Stimulated activated naive B cell treated with anti-CD40 and anti-IgM and Interleukin-4, amounts not matched to agents 10 μg/mL and 1 μg/mL and 100 μg/mL, for 72 hours (primary cell): ENCODE measurements around the gene SLC25A31.
A peak's percentile ranks its signal among the peaks of the same experiment; 100 is the strongest.

Source experiments
- ATAC-seq, 2 donors: fragments of 150-1000 bp; cut with Tn5 transposase; replicated peaks; 2 replicates each; pipeline ENCODE4 v1.10.0; 2021; ENCODE audit warnings: moderate library complexity in 1 of 2
- DNase-seq: peaks from one replicate; pipeline ENCODE4 v3.0.0; 2021
- H3K27ac Mint-ChIP-seq: one replicate; pipeline ENCODE4 v1.8.0; 2022; ENCODE audit warnings: mild to moderate bottlenecking, mixed read lengths
- H3K27me3 Mint-ChIP-seq, 2 donors: one replicate each; pipeline ENCODE4 v1.8.0; 2022; ENCODE audit warnings: mixed read lengths in 2 of 2
- H3K36me3 Mint-ChIP-seq, 2 donors: one replicate each; pipeline ENCODE4 v1.8.0; 2022; ENCODE audit warnings: mixed read lengths in 2 of 2, mild to moderate bottlenecking in 1 of 2
- H3K4me1 Mint-ChIP-seq, 2 donors: one replicate each; pipeline ENCODE4 v1.8.0; 2022; ENCODE audit warnings: mixed read lengths in 2 of 2, mild to moderate bottlenecking in 1 of 2
- H3K4me3 Mint-ChIP-seq, 2 donors: one replicate each; pipeline ENCODE4 v1.8.0; 2022; ENCODE audit warnings: mild to moderate bottlenecking in 2 of 2, mixed read lengths in 2 of 2, moderate library complexity in 1 of 2
- H3K9me3 Mint-ChIP-seq, 2 donors: one replicate each; pipeline ENCODE4 v1.8.0; 2022; ENCODE audit warnings: mixed read lengths in 2 of 2, mild to moderate bottlenecking in 1 of 2

SLC25A31 gene

DNA sequence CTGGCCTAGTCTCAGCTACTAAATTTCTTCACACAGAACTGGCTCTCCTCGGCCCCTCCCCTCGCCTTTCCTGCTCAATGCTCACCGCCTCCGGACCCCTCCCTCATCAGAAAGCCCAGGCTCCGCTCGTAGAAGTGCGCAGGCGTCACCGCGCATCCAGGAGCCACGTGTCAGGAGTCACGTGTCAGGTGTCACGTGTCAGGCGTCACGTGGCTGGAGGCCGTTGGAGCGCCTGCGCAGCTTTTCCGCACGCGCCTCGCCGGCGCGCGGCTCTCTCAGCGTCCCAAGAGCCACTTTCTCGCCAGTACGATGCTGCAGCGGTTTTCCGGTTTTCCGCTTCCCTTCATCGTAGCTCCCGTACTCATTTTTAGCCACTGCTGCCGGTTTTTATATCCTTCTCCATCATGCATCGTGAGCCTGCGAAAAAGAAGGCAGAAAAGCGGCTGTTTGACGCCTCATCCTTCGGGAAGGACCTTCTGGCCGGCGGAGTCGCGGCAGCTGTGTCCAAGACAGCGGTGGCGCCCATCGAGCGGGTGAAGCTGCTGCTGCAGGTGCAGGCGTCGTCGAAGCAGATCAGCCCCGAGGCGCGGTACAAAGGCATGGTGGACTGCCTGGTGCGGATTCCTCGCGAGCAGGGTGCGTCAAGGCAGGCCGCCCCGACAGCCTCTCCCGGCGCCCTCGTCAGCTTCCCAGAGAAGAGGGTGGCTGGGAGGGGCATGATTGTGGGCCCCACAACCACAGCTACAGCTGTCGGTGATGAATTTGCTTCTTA, at the start of gene SLC25A31:
Gene SLC25A31 (plus strand): TSS at position 259 of the 772 bp plus-strand sequence. CDS start 146 bp downstream, at position 405.
- Mint-ChIP-seq H3K9me3 (no peaks in the 10 kb centered on the region), H3K27ac (no peak within 1 kb of the TSS), H3K4me1 (no peaks in the 10 kb centered on the region), H3K4me3 (no peak within 1 kb of the TSS), H3K27me3 (peaks cover 0 to 4% of the 10 kb centered on the region in 2 donors), H3K36me3 (no peaks in the 10 kb centered on the region)
- ATAC-seq (no peak), DNase-seq (no peak)

DNA sequence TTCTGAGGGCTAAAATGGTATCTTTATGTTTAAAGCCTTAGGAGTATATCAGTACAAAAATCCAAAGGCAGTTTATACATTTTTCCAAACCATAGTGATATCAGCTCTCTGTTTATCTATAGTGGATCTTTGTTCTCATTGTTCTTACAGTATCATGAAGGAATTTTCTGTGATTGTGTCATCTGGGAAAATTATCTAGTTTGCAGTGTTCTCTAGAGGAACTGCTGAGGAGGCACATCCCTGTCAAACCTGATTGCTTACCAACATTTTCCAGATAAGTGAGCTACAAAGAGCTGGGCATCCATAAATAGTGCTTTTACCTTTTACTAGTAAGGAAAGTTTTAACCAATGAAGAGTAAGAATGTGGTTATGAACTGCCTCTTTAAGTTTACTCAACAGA, 44.9 kb upstream of the SLC25A31 start:
- DNase-seq (no peak), ATAC-seq (no peak)
- Mint-ChIP-seq H3K27me3 (no peaks in the 10 kb centered on the region), H3K27ac (no peak overlapping the region), H3K4me3 (no peak overlapping the region), H3K36me3 (no peaks in the 10 kb centered on the region), H3K9me3 (no peaks in the 10 kb centered on the region), H3K4me1 (no peaks in the 10 kb centered on the region)

DNA sequence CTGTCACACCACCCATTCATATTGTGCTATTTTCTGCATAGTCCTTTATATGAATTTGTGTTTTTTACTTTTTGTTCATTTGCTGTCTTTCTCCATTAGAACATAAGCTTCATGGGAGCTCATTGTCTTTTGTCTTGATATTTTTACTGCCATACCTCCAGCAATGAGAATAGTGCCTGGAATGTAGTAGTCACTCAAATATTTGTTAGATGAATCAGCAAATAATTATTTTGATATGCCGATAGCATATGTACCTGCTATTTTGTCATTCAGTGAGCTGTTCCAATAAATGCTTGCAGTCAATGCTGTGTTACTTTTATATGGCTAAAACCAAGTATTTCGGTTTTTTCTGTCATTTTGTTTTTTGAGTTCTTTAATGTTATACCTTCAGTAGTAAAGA, 43.5 kb upstream of the SLC25A31 start:
- Mint-ChIP-seq H3K4me1 (no peaks in the 10 kb centered on the region), H3K9me3 (no peaks in the 10 kb centered on the region), H3K36me3 (no peaks in the 10 kb centered on the region), H3K27me3 (no peaks in the 10 kb centered on the region), H3K27ac (no peak overlapping the region), H3K4me3 (no peak overlapping the region)
- DNase-seq, result no peak
- no peak for ATAC-seq

DNA sequence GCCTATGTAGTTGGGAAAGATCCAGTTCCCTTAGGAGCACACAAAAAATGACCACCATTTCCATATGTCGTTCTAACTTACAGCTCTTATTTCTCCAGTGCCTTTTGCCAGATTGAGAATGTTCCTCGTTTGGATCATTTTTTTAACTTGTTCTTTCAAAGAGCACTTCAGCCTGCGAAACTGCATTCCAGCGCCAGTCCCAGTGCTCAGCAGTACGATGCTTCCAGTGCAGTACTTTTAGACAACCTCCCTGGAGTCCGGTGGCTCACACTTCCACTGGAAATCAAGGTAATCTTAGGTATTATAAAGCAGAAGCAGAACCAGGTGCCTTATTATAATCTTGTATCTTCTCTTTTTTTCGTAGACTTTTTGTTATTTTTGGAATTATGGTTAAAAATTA, 42.6 kb upstream of the SLC25A31 start:
- ATAC-seq, result no peak
- Mint-ChIP-seq H3K27me3 (no peaks in the 10 kb centered on the region), H3K4me1 (no peaks in the 10 kb centered on the region), H3K4me3 (no peak overlapping the region), H3K9me3 (peaks cover 2 to 5% of the 10 kb centered on the region in 2 donors), H3K27ac (no peak overlapping the region), H3K36me3 (no peaks in the 10 kb centered on the region)
- no peak for DNase-seq

DNA sequence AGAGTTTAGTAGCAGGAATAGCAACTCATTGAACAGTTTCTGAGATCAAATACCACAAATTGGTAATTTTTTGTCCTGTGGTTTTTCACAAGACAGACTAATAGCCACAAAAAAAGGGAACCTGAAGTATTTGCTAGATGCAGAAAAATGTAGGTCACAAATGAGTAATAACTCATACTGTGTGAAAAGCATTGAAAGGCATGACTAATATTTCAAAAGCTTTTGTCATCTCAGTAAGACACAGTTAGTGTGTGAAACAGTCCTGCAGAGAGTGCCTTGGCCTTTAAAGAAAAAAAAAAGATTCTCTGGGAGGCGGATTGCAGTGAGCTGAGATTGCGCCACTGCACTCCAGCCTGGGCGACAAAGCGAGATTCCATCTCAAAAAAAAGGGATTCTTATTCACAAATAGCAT, 31.4 kb upstream of the SLC25A31 start:
- no peaks in the 10 kb centered on the region for H3K4me1 Mint-ChIP-seq
- H3K4me3 Mint-ChIP-seq, result no peak overlapping the region
- peaks cover 0 to 3% of the 10 kb centered on the region in 2 donors for H3K36me3 Mint-ChIP-seq
- peaks cover 0 to 5% of the 10 kb centered on the region in 2 donors for H3K27me3 Mint-ChIP-seq
- DNase-seq, result no peak
- peaks cover 2 to 4% of the 10 kb centered on the region in 2 donors for H3K9me3 Mint-ChIP-seq
- peak; percentile 97 to 98 for ATAC-seq
- no peak overlapping the region for H3K27ac Mint-ChIP-seq

DNA sequence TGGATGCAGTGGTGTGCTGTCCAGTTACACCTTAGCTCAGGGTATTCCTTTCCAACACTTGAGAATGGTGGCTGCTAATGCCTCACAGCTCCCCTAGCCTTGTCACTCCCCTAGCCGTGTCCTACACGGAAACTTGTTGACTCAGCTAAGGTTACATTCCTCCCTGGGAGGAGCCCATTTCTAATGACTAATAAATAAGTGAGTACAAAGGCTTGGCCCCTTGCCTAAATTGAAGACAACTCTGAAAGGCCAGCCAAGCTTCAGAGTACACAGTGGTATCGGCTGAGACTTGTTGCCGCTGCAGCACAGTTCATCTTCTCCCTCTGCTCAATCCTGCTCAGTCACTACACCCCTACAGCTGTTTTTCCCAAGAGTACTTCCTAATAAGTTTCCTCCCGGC, 21.2 kb upstream of the SLC25A31 start:
- Mint-ChIP-seq H3K9me3 (no peaks in the 10 kb centered on the region), H3K36me3 (no peaks in the 10 kb centered on the region), H3K4me3 (no peak overlapping the region), H3K27ac (no peak overlapping the region), H3K27me3 (no peaks in the 10 kb centered on the region), H3K4me1 (no peaks in the 10 kb centered on the region)
- no peak for ATAC-seq
- no peak for DNase-seq

DNA sequence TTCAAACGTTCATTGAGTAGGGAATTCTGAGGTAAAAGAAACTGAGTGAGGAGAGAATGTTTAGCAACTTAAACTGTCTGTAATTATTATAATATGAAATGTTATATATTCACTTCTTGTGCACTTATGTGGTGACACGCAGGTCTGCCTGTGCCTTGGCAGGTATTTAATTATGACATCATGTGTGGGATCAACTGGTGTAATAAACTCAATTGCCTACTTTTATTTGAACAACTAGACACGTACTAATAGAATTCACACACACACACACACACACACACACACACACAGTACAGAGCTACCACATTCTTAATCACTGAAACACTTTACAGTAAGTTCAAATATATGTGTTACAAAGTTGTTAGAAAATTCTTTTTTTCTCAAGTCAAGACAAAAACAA, 20.7 kb upstream of the SLC25A31 start:
- ATAC-seq (no peak), DNase-seq (no peak)
- Mint-ChIP-seq H3K4me3 (no peak overlapping the region), H3K27ac (no peak overlapping the region), H3K9me3 (no peaks in the 10 kb centered on the region), H3K27me3 (no peaks in the 10 kb centered on the region), H3K4me1 (no peaks in the 10 kb centered on the region), H3K36me3 (no peaks in the 10 kb centered on the region)

DNA sequence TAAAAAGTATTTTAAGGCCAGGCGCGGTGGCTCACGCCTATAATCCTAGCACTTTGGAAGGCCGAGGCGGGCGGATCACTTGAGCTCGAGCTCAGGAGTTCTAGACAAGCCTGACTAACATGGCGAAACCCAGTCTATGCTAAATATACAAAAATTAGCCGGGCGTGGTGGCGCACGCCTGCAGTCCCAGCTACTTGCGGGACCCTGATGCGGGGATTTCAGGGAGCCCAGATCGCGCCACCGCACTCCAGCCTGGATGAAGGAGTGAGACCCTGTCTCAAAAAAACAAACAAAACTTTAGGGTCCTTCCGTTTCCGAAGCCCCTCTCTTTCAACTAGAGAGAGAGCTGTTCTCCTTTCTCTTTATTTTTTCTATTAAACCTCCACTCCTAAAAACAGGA, 1.2 kb downstream of the SLC25A31 start:
- DNase-seq (no peak), ATAC-seq (no peak)
- Mint-ChIP-seq H3K27me3 (peaks cover 0 to 4% of the 10 kb centered on the region in 2 donors), H3K4me1 (no peaks in the 10 kb centered on the region), H3K4me3 (no peak overlapping the region), H3K9me3 (no peaks in the 10 kb centered on the region), H3K27ac (no peak overlapping the region), H3K36me3 (no peaks in the 10 kb centered on the region)

DNA sequence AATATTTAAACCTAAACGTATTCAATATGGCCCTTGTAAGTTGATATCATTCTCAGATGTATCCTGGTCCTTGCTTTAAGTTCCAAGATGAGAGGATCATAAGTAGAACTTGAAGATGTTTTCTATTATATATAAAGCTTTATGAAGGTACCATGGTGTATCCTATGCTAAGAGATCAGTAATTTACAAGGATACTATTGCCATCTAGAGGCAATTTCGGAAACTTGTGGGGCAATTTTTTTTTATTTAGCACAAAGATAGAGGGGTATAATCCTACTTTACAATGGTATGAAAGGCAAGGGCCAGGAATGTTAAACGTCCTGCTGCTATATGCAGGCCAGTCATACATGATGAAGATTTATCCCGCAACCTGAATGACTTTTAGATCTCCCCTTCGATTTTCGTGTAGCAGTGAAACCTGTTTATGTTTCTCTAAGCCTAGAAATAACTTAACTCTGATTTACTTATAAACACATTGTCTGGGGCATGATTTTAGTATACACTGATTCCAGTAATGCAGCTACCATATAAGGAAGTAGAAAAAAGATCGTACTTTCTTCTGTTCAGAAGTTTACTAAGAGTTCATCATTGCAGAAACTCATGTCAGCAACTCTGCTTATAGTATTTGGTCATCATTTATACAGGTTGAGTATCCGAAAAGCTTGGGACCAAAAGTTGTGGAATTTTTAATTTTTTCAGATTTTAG, 2.6 kb downstream of the SLC25A31 start:
- ATAC-seq (peak; percentile 60 to 73), DNase-seq (no peak)
- Mint-ChIP-seq H3K36me3 (no peaks in the 10 kb centered on the region), H3K27me3 (no peaks in the 10 kb centered on the region), H3K9me3 (no peaks in the 10 kb centered on the region), H3K27ac (no peak overlapping the region), H3K4me1 (no peaks in the 10 kb centered on the region), H3K4me3 (no peak overlapping the region)

DNA sequence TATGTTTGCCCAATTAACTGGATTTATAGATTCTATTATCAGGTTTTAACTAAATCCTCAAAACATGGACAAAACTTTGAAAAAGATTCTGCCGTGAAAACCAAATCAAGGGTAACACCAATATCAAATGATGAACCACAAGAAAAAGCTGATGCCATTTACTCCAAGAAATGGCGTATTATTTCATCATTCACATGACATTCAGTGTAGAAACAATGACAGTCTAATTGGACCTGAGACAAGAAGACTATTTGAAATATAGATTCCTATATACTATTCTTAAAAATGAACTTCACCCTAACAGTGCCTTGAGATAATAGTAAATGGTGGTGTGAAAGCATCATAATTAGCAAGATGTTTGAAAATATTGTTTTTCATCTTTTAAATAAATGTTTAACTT, 4.8 kb downstream of the SLC25A31 start:
- Mint-ChIP-seq H3K4me3 (no peak overlapping the region), H3K27ac (no peak overlapping the region), H3K4me1 (no peaks in the 10 kb centered on the region), H3K27me3 (peaks cover 3 to 5% of the 10 kb centered on the region in 2 donors), H3K9me3 (no peaks in the 10 kb centered on the region), H3K36me3 (no peaks in the 10 kb centered on the region)
- ATAC-seq (no peak), DNase-seq (no peak)

DNA sequence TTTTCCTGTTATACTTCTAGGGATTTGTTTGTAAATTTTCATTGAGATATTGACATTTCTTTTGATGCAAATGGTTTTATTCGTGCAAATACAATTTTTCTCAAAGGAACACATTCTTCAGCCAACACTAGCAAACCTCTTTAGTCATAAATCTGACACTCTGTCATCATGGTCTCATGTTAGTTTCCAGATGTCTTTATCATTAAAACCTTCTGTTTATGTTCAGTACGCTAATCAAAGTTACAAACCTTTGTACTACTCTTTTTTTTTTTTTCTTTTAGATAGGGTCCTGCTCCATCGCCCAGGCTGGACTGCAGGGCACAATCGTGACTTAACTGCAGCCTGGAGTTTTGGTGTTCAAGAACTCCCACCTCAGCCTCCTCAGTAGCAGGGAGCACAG, 7.1 kb downstream of the SLC25A31 start:
- Mint-ChIP-seq H3K9me3 (peaks cover 4 to 5% of the 10 kb centered on the region in 2 donors), H3K27me3 (peaks cover 8 to 9% of the 10 kb centered on the region in 2 donors), H3K27ac (no peak overlapping the region), H3K4me1 (no peaks in the 10 kb centered on the region), H3K36me3 (peaks cover 0 to 3% of the 10 kb centered on the region in 2 donors), H3K4me3 (no peak overlapping the region)
- ATAC-seq (peak in 1 of 2 donors; percentile 23), DNase-seq (no peak)

DNA sequence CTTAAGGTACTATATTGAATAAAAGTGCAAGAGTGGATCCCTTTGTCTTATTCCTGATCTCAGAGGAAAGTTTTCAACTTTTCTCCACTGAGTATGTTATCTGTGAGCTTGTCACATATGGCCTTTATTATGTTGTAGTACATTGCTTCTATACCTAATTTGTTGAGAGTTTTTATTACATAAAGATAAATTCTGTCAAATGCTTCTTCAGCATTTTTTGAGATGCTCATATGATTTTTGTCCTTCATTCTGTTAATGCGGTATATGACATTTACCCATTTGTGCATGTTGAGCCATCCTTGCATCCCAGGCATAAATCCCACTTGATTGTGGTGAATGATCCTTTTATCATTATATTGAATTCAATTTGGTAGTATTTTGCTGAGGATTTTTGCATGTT, 11.0 kb downstream of the SLC25A31 start:
- Mint-ChIP-seq H3K4me1 (no peaks in the 10 kb centered on the region), H3K9me3 (peaks cover 9 to 10% of the 10 kb centered on the region in 2 donors), H3K36me3 (peaks cover 0 to 8% of the 10 kb centered on the region in 2 donors), H3K27ac (no peak overlapping the region), H3K27me3 (peaks cover 17 to 18% of the 10 kb centered on the region in 2 donors), H3K4me3 (no peak overlapping the region)
- ATAC-seq (no peak), DNase-seq (no peak)

DNA sequence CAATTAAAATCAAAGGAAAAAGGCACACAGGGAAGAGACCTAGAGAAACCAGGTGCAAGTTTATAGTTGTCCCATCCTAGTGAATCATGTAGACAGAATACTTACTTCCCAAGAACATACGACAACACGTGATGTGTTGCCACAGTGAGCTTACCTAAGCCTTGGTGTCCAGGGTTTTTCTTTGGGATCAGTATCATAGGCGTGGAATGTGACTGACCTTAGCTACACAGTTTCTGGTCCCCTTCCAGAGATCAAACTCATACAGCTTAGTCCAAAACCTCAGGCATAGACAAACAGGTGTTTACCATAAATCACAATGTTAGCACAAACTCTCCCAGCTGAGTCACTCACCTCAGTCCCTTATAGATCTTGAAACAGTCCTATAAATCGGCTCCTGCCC, 17.7 kb downstream of the SLC25A31 start:
- H3K9me3 Mint-ChIP-seq, result peaks cover 7 to 10% of the 10 kb centered on the region in 2 donors
- peaks cover 3% of the 10 kb centered on the region in 2 donors for H3K36me3 Mint-ChIP-seq
- ATAC-seq (no peak), DNase-seq (no peak)
- H3K4me3 Mint-ChIP-seq, result no peak overlapping the region
- peaks cover 16 to 20% of the 10 kb centered on the region in 2 donors for H3K27me3 Mint-ChIP-seq
- H3K4me1 Mint-ChIP-seq, result no peaks in the 10 kb centered on the region
- no peak overlapping the region for H3K27ac Mint-ChIP-seq

DNA sequence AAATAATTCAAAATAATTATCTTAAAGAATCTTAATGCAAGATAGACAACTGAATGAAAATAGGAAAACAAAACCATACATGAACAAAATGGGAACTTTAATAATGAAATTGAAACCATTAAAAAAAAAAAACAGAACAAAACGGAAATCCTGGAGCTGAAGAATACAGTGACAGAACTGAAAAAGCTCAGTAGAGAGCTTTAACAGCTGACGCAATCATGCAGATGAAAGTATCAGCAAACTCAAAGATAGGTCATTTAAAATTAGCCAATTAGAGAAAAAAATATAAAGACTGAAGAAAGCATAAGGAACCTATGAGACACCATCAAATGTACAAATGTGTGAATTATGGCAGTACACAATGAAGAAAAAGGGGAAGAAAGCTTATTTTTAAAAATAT, 18.8 kb downstream of the SLC25A31 start:
- Mint-ChIP-seq H3K36me3 (peaks cover 3% of the 10 kb centered on the region in 2 donors), H3K4me1 (no peaks in the 10 kb centered on the region)
- no peak for ATAC-seq

DNA sequence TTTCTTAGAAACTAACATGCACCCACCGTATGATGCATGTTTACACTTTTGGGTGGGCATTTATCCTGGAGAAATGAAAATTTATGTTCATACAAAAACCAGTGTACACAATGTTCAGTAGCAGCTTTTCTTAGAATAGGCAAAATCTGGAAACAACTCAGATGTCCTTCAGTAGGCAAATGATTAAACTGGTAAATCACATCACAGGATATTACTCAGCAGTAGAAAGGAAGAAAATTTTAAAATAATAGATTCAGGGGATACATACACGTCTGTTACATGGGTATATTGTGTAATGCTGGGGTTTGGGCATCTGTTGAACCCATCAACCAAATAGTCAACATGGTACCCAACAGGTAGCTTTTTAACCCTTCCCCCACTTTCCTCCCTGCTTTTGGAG, 26.7 kb downstream of the SLC25A31 start:
- Mint-ChIP-seq H3K4me1 (peaks cover 0 to 3% of the 10 kb centered on the region in 2 donors), H3K27ac (no peak overlapping the region), H3K9me3 (peaks cover 11% of the 10 kb centered on the region in 2 donors), H3K4me3 (no peak overlapping the region), H3K27me3 (peaks cover 3 to 14% of the 10 kb centered on the region in 2 donors), H3K36me3 (no peaks in the 10 kb centered on the region)
- no peak for DNase-seq
- no peak for ATAC-seq

More for the DNA sequence above, 18.8 kb downstream of the SLC25A31 start:
- DNase-seq, result no peak
- H3K27me3 Mint-ChIP-seq, result peaks cover 16 to 26% of the 10 kb centered on the region in 2 donors
- peaks cover 9 to 10% of the 10 kb centered on the region in 2 donors for H3K9me3 Mint-ChIP-seq
- H3K27ac Mint-ChIP-seq, result no peak overlapping the region
- H3K4me3 Mint-ChIP-seq, result no peak overlapping the region
